Measurements from ENCODE around the gene GMDS. TPM values are rescaled to one million over a fixed set of nuclear protein-coding genes. Genes with fewer than 3 reads are reported as not detected.

GMDS gene
- total RNA-seq, 2 experiments from 2014 or later = 38.4 to 41.3 TPM

DNA sequence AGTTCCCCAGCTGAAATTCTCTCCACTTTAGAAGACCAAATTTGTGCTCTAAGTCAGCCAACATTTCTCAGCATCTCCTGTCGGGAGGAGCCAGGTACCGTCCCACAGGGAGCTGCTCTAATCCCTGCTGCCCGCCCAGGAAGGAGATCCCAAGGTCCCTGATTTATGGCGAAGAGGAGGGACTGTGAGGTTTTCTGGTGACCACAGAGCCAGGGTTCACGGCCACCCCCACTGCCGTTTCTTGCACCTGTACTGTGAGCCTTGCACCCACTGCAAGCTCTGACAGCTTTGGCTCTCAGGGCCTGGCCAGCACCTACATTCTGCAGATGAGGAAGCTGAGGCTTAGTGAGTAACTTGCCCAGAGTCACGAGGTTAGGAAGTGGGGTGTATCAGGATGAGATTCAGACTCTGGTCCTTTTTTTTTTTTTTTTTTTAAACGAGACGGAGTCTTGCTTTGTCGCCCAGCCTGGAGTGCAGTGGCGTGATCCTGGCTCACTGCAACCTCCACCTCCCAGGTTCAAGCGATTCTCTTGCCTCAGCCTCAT, 600.8 kb downstream of the GMDS start:
- no peak overlapping the region for H3K4me3 Mint-ChIP-seq
- H3K36me3 Mint-ChIP-seq (ENCODE audit: low read depth) = peaks cover 1% of the 10 kb centered on the region
- CTCF ChIA-PET = no interaction called here
- intact Hi-C loops (cut with micrococcal nuclease) = no loop called here
- DNase-seq = no peak
- H3K4me1 Mint-ChIP-seq (ENCODE audit: low read depth) = no peaks in the 10 kb centered on the region
- H3K9me3 Mint-ChIP-seq = no peaks in the 10 kb centered on the region
- no peaks in the 10 kb centered on the region for H3K27me3 Mint-ChIP-seq (ENCODE audit: low read depth)
- no peak overlapping the region for H3K27ac Mint-ChIP-seq

- Mint-ChIP-seq H3K4me1 (ENCODE audit: low read depth) (no peaks in the 10 kb centered on the region), H3K27me3 (ENCODE audit: low read depth) (no peaks in the 10 kb centered on the region), H3K36me3 (ENCODE audit: low read depth) (peaks cover 2% of the 10 kb centered on the region), H3K4me3 (no peak overlapping the region), H3K9me3 (no peaks in the 10 kb centered on the region), H3K27ac (no peak overlapping the region)
- CTCF ChIA-PET = no interaction called here
- DNase-seq = no peak
- intact Hi-C loops (cut with micrococcal nuclease) = no loop called here
These were observed 601.5 kb downstream of the GMDS start for GRCh38 chr6:1643830-1644445.

- H3K4me1 Mint-ChIP-seq (ENCODE audit: low read depth) = no peaks in the 10 kb centered on the region
- intact Hi-C loops (cut with micrococcal nuclease) = no loop called here
- H3K27ac Mint-ChIP-seq = no peak overlapping the region
- no peaks in the 10 kb centered on the region for H3K27me3 Mint-ChIP-seq (ENCODE audit: low read depth)
- H3K9me3 Mint-ChIP-seq = no peaks in the 10 kb centered on the region
- CTCF ChIA-PET = interaction anchor here (0.6 kb wide), 1 partner anchor 748 kb away, joined by 6 read pairs; no protein-coding TSS in a partner anchor
- DNase-seq = no peak
- H3K4me3 Mint-ChIP-seq = no peak overlapping the region
- peaks cover 4% of the 10 kb centered on the region for H3K36me3 Mint-ChIP-seq (ENCODE audit: low read depth)
These were observed 602.3 kb downstream of the GMDS start for GRCh38 chr6:1643111-1643510.

DNA sequence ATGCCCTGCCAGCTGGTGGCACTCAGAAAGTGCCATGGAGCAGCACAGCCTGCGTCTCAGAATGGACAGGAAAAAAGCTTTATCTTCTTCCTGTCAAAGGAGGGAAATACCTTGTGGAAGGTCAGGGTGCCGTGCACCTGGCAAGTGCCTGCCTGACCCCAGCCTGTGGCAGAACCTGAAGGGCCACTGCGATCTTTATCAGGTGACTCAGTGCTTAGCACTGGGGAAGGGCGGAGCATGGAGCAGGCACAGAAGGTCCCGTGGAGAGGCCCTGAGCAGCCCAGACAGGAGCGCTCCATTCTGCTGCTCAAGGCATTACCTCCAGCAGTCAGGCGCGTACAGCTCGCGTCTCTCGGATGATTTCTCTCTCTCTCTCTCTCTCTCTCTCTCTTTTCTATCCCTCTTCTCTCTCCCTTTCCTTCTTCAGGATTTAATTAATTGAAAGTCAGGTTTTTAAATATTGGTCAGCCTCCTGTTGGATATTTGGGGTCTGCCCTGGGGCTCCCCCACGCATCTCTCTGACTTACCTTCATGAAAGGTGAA, 604.0 kb downstream of the GMDS start:
- no peak overlapping the region for H3K27ac Mint-ChIP-seq
- intact Hi-C loops (cut with micrococcal nuclease) = no loop called here
- H3K4me1 Mint-ChIP-seq (ENCODE audit: low read depth) = no peaks in the 10 kb centered on the region
- no peak for DNase-seq
- H3K9me3 Mint-ChIP-seq = no peaks in the 10 kb centered on the region
- CTCF ChIA-PET = no interaction called here
- H3K27me3 Mint-ChIP-seq (ENCODE audit: low read depth) = no peaks in the 10 kb centered on the region
- H3K36me3 Mint-ChIP-seq (ENCODE audit: low read depth) = peaks cover 4% of the 10 kb centered on the region
- H3K4me3 Mint-ChIP-seq = no peak overlapping the region

DNA sequence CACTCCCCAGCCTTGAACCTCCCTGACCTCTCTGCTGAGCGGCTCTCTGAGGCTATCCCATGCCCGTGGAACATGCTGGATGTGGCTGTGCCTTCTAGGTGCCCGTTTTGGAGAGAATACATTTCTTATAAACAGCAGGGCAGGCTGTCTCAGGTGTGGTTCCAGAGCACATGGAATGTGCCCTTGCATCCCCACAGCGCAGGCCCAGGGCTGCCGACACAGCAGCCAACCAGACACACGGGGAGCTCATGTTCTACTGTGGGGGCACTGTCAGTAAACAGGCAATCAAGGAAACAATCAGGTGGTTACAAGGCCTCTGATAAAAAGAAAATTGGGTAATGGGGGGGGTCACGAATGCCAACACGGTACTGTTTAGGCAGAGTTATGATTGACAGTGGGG, 604.9 kb downstream of the GMDS start:
- Mint-ChIP-seq H3K27me3 (ENCODE audit: low read depth) (no peaks in the 10 kb centered on the region), H3K4me1 (ENCODE audit: low read depth) (no peaks in the 10 kb centered on the region), H3K36me3 (ENCODE audit: low read depth) (peaks cover 4% of the 10 kb centered on the region), H3K4me3 (no peak overlapping the region), H3K9me3 (no peaks in the 10 kb centered on the region), H3K27ac (no peak overlapping the region)
- no peak for DNase-seq
- CTCF ChIA-PET = no interaction called here
- intact Hi-C loops (cut with micrococcal nuclease) = no loop called here

GRCh38 chr6:1639430-1639829, 606.0 kb downstream of the GMDS start:
- H3K9me3 Mint-ChIP-seq = no peaks in the 10 kb centered on the region
- peaks cover 4% of the 10 kb centered on the region for H3K36me3 Mint-ChIP-seq (ENCODE audit: low read depth)
- intact Hi-C loops (cut with micrococcal nuclease) = no loop called here
- CTCF ChIA-PET = no interaction called here
- no peak overlapping the region for H3K4me3 Mint-ChIP-seq
- no peaks in the 10 kb centered on the region for H3K27me3 Mint-ChIP-seq (ENCODE audit: low read depth)
- H3K27ac Mint-ChIP-seq = no peak overlapping the region
- no peaks in the 10 kb centered on the region for H3K4me1 Mint-ChIP-seq (ENCODE audit: low read depth)
- DNase-seq = no peak

- H3K4me1 Mint-ChIP-seq (ENCODE audit: low read depth) = no peaks in the 10 kb centered on the region
- no peak overlapping the region for H3K27ac Mint-ChIP-seq
- H3K4me3 Mint-ChIP-seq = no peak overlapping the region
- H3K27me3 Mint-ChIP-seq (ENCODE audit: low read depth) = peaks cover 2% of the 10 kb centered on the region
- intact Hi-C loops (cut with micrococcal nuclease) = no loop called here
- DNase-seq = no peak
- peaks cover 3% of the 10 kb centered on the region for H3K36me3 Mint-ChIP-seq (ENCODE audit: low read depth)
- CTCF ChIA-PET = no interaction called here
- no peaks in the 10 kb centered on the region for H3K9me3 Mint-ChIP-seq
These were observed 608.2 kb downstream of the GMDS start for GRCh38 chr6:1636971-1637871.

GRCh38 chr6:1636272-1636825, 609.1 kb downstream of the GMDS start:
- CTCF ChIA-PET = no interaction called here

DNA sequence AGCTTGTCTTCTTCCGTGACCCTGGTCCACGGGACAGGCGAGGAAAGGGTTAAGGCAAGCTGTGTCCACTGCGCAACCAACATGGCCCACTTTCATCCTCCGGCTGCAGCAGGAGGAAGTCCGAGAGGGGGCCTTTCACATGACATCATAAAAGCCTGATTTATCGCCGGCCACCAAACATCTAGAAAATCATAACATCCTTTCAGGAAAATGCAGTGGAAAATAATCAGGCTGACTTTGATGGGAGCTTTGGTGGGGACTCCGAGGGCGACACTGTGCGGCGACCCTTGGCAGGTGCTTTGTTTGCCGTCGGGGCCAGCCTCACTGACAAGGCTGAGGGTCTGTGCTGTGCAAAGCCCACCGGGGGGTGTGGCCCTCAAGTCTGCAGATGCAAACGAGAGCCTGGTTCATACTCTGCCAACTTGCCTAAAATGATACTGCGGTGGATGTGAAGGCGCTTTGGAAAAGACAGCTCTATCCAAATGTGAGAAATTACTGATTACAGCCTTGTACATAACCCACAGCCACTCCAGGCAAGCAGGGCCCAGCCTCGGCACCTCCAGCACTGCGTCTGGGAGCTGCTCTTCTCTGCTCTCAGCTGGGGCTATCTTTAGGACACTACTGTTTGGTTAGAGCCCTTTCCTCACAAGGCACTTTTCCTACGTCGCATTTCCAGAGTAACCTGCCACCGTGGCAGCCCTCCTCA, 609.9 kb downstream of the GMDS start:
- H3K27ac Mint-ChIP-seq = no peak overlapping the region

More at GRCh38 chr6:1636272-1636825, 609.1 kb downstream of the GMDS start:
- intact Hi-C loops (cut with micrococcal nuclease) = no loop called here
- Mint-ChIP-seq H3K27me3 (ENCODE audit: low read depth) (peaks cover 4% of the 10 kb centered on the region), H3K4me3 (no peak overlapping the region), H3K9me3 (no peaks in the 10 kb centered on the region), H3K36me3 (ENCODE audit: low read depth) (peaks cover 4% of the 10 kb centered on the region), H3K4me1 (ENCODE audit: low read depth) (no peaks in the 10 kb centered on the region), H3K27ac (no peak overlapping the region)
- DNase-seq = no peak

GRCh38 chr6:1634081-1634480, 611.3 kb downstream of the GMDS start:
- H3K9me3 Mint-ChIP-seq = no peaks in the 10 kb centered on the region
- H3K4me1 Mint-ChIP-seq (ENCODE audit: low read depth) = no peaks in the 10 kb centered on the region
- H3K27me3 Mint-ChIP-seq (ENCODE audit: low read depth) = peaks cover 11% of the 10 kb centered on the region
- intact Hi-C loops (cut with micrococcal nuclease) = no loop called here
- no peak overlapping the region for H3K4me3 Mint-ChIP-seq
- CTCF ChIA-PET = no interaction called here
- H3K27ac Mint-ChIP-seq = no peak overlapping the region
- H3K36me3 Mint-ChIP-seq (ENCODE audit: low read depth) = peaks cover 4% of the 10 kb centered on the region
- no peak for DNase-seq

More for the DNA sequence above, 609.9 kb downstream of the GMDS start:
- Mint-ChIP-seq H3K4me1 (ENCODE audit: low read depth) (no peaks in the 10 kb centered on the region), H3K27me3 (ENCODE audit: low read depth) (peaks cover 7% of the 10 kb centered on the region), H3K36me3 (ENCODE audit: low read depth) (peaks cover 4% of the 10 kb centered on the region), H3K9me3 (no peaks in the 10 kb centered on the region), H3K4me3 (no peak overlapping the region)
- intact Hi-C loops (cut with micrococcal nuclease) = no loop called here
- no peak for DNase-seq
- CTCF ChIA-PET = no interaction called here

GRCh38 chr6:1633366-1634021, 611.9 kb downstream of the GMDS start:
- Mint-ChIP-seq H3K9me3 (no peaks in the 10 kb centered on the region), H3K36me3 (ENCODE audit: low read depth) (peaks cover 1% of the 10 kb centered on the region), H3K4me1 (ENCODE audit: low read depth) (no peaks in the 10 kb centered on the region), H3K27ac (no peak overlapping the region), H3K27me3 (ENCODE audit: low read depth) (peaks cover 14% of the 10 kb centered on the region), H3K4me3 (no peak overlapping the region)
- intact Hi-C loops (cut with micrococcal nuclease) = no loop called here
- DNase-seq = no peak
- CTCF ChIA-PET = no interaction called here

GRCh38 chr6:1631251-1631650, 614.2 kb downstream of the GMDS start:
- CTCF ChIA-PET = no interaction called here
- intact Hi-C loops (cut with micrococcal nuclease) = no loop called here
- H3K4me1 Mint-ChIP-seq (ENCODE audit: low read depth) = no peaks in the 10 kb centered on the region
- no peaks in the 10 kb centered on the region for H3K9me3 Mint-ChIP-seq
- no peak for DNase-seq
- peaks cover 1% of the 10 kb centered on the region for H3K36me3 Mint-ChIP-seq (ENCODE audit: low read depth)
- H3K27me3 Mint-ChIP-seq (ENCODE audit: low read depth) = peaks cover 34% of the 10 kb centered on the region
- H3K4me3 Mint-ChIP-seq = no peak overlapping the region
- no peak overlapping the region for H3K27ac Mint-ChIP-seq

Data from activated naive CD4-positive, alpha-beta T cell treated with anti-CD3 and anti-CD28 coated beads for 36 hours (primary cell).